ENCODE measurements around the gene HS3ST4.
A peak's percentile ranks its signal among the peaks of the same experiment; 100 is the strongest.

Gene HS3ST4

DNA sequence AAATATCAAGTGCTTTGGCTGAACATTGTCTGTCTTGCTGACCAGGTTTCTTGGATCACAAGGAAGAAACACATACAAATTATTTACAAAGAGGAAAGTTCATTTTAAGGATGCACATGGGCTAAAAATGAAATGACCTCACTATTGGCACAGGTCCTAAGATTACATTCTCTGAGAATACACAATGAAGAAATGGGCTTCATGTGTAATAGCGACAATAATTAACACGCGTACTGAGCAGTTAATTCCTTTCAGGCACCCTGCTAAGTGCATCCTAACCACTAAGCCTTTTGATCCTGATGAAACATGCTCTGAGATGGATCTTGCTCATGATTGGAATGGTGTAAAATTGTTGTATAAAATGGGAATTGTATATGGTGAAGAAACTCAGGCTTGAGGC lies 429.0 kb downstream of the HS3ST4 start:
- DNase-seq = no peak

GRCh38 chr16:26128296-26128695 lies 436.5 kb downstream of the HS3ST4 start:
- DNase-seq = no peak

DNA sequence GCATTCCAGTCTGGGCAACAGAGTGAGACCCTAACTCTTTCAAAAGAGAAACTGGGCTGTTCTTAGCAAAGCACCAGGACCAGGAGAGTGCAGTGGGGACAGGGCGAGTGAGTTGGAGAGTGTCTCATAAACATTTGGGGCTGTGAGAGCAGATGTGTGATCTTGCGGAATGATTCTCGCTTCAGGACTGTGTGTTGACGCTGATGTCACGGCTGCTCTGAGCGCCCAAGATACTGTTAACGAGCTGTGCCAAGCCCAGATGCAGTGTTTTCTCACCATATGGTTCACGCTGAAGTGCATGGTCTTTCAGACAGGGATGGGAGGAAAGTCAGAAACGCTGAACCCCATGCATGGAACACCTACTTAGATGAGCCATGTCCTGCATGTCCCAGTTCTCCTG lies 438.2 kb downstream of the HS3ST4 start:
- DNase-seq = no peak

- no peak for DNase-seq
These were observed 441.8 kb downstream of the HS3ST4 start for GRCh38 chr16:26133416-26134093.

- DNase-seq = no peak
These were observed 442.8 kb downstream of the HS3ST4 start for GRCh38 chr16:26134588-26134987.

DNA sequence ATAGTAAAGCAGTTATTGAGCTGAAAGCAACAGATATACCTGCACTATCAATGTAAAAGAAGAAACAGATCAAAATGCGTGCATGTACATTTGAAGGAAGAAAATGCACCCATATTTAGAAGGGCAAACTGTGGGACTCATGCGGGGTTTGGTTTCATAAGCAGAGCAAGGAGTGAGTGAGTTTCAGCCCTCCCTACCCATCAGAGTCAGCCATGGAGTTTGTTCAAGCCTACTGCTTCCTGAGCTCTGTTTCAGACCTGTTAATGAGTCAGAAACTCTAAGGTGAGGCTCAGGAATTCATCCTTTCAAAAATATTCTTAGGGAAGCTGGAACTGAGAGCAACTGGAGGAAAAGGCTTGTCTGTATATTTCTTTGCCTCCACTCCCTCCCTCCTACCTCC lies 446.2 kb downstream of the HS3ST4 start:
- no peak for DNase-seq

GRCh38 chr16:26139091-26139490 lies 447.3 kb downstream of the HS3ST4 start:
- DNase-seq = no peak

- DNase-seq = no peak
These were observed 448.1 kb downstream of the HS3ST4 start for GRCh38 chr16:26139884-26140283.

- no peak for DNase-seq
These were observed 457.8 kb downstream of the HS3ST4 start for GRCh38 chr16:26149364-26150190.

GRCh38 chr16:26155221-26155620 lies 463.5 kb downstream of the HS3ST4 start:
- DNase-seq = peak; percentile 35

DNA sequence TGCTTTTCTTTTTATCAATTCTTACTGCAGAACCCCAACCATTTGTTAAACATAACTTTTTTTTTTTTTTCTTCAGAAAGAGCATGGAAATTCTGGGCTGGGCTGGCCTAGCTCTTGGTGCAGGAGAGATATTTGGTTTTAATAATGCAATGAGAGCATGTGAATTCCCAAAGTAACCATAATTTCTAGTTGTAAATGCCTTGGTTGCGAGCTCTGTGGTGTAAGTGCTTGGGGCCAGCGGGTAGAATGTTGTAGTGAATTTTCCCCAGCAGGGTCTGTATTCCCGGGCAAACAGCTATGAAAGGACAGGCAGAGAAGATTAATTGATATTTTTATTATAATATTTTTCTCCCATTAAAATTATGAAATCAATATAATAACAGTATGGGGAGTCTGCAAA lies 465.6 kb downstream of the HS3ST4 start:
- DNase-seq = no peak

- DNase-seq = no peak
These were observed 466.5 kb downstream of the HS3ST4 start for GRCh38 chr16:26158142-26158759.

- DNase-seq = no peak
These were observed 469.9 kb downstream of the HS3ST4 start for GRCh38 chr16:26161461-26162180.

GRCh38 chr16:26169473-26169872 lies 477.7 kb downstream of the HS3ST4 start:
- DNase-seq = peak; percentile 74

GRCh38 chr16:26175944-26176343 lies 484.2 kb downstream of the HS3ST4 start:
- DNase-seq = no peak

DNA sequence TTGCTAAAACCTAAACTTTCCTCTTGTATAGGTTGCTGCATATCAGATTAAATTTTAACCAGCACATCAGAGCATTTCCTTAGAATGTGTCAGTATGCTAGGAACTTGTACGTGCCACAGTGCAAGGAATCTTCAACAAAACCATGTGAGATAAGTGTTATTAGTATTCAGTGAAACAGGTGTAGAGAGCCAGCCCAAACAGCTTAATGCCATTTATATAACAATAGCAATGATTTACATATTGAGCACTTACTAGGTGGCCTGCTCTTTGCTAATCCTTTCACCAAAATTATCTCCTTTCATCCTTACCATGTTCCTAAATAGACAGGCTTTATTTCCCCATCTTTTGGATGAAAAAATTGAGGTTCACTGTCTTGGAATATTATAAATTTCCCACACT lies 485.7 kb downstream of the HS3ST4 start:
- no peak for DNase-seq

GRCh38 chr16:26178298-26178697 lies 486.5 kb downstream of the HS3ST4 start:
- no peak for DNase-seq

DNA sequence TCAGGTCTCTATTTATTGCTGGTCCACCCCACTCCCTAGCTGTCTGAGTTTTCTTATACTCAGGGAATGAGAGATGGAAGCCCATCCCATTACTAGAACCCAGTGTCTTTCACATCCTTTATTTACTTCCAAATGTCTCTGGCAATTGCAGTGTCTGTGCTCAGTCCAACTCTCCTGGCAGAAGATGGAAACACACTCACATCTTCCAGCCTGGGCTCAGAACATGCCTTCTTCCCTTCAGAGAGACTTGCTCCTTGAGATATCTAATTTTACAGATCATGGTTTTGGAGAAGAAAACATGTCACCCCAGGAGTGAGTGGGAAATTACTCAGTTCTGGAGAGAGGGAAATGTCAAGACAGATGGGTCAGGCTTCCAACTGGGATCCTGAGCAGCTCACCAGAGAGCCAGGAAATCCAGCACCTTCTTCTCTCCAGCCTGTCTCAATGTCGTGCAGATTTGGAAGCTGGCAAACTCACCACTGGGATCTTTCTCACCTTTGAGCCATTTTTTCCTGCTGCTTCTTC lies 494.4 kb downstream of the HS3ST4 start:
- peak; percentile 29 for DNase-seq

All from femur (tissue), 1 donor.